GM12892 (cell line): ENCODE results near the gene TFAP2A.

ENCODE experiments used
- POLR2A ChIP-seq: IDR thresholded peaks from 2 replicates; pipeline ENCODE4 v1.6.1; 2011; ENCODE audit warnings: low read depth, low read length, control low read depth
- TAF1 ChIP-seq: IDR thresholded peaks from 2 replicates; pipeline ENCODE4 v1.6.1; 2011; ENCODE audit warnings: low read depth, mild to moderate bottlenecking, control low read depth, low read length, borderline replicate concordance

DNA sequence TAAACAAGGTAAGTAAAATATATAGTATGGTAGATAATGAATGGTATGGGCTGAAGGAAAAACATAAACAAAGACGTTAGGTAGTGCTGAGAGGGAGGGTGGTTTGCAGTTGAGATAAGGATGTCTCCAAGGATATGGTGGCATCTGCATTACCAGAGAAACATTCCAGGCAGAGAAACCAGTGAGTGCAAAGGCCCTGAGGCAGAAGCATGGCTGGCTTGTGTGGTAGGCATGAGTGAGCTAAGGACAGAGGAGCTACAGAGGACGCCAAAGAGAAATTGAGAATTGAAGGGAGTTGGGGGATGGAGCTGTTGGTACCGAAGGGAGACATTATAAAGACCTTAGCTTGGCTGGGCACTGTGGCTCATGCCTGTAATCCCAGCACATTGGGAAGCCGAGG lies 18.4 kb upstream of the TFAP2A start:
- TF ChIP-seq POLR2A (no peak), TAF1 (no peak)
